Esophagus squamous epithelium (tissue), 4 donors: Measurements from ENCODE around the gene CD82.

Experiments
- CTCF ChIP-seq, 6 experiments: fragments of 450-650 bp in 4 of 6; fragments of 200-600 bp in 2 of 6; sonication (generic) in 2 of 6; IDR thresholded peaks; one replicate each; pipeline ENCODE4 v1.5.1; 2016 to 2019; ENCODE audit warnings: antibody characterized with exemption in 6 of 6, mild to moderate bottlenecking in 4 of 6, moderate library complexity in 4 of 6
- POLR2A ChIP-seq, 4 donors: fragments of 450-650 bp; IDR thresholded peaks; one replicate each; pipeline ENCODE4 v1.6.1; 2017; ENCODE audit warnings: antibody characterized with exemption in 4 of 4, mild to moderate bottlenecking in 4 of 4, moderate library complexity in 3 of 4

GRCh38 chr11:44517541-44517940 lies 47.9 kb upstream of the CD82 start:
- TF ChIP-seq CTCF (IDR thresholded peaks at IDR 0.05) (no peak), POLR2A (IDR thresholded peaks at IDR 0.05) (no peak)
